HG02870 (cell line): ENCODE results near the gene AZU1.
"Not testable (repeated sequence)": the region's sequence is repeated elsewhere in the genome, so short reads cannot be mapped to it uniquely, and the experiment has no call there.

Experiments used
- ATAC-seq: cut with Tn5 transposase; IDR thresholded peaks from one replicate; pipeline ENCODE4 v1.9.1; 2021; ENCODE audit warnings: mild to moderate bottlenecking, moderate library complexity; ENCODE audit not compliant: unreplicated experiment

The AZU1 gene

GRCh38 chr19:824885-825284, 2.8 kb upstream of the AZU1 start:
- no peak for ATAC-seq

- no peak for ATAC-seq
Measured at GRCh38 chr19:825897-826644, 1.6 kb upstream of the AZU1 start.

GRCh38 chr19:827314-827709, 325 bp upstream of the AZU1 start:
- no peak for ATAC-seq

- ATAC-seq = no peak
Measured at GRCh38 chr19:829129-829758, 1.6 kb downstream of the AZU1 start.

- no peak for ATAC-seq
Measured at GRCh38 chr19:831407-832369, 4.1 kb downstream of the AZU1 start.

GRCh38 chr19:834216-834615, 6.6 kb downstream of the AZU1 start:
- no peak for ATAC-seq

- no peak for ATAC-seq
Measured at GRCh38 chr19:835210-835810, 7.7 kb downstream of the AZU1 start.

GRCh38 chr19:840519-841206, 13.0 kb downstream of the AZU1 start, which contains the start of gene PRTN3:
TSS of gene PRTN3 (plus strand) at chr19:840999. CDS start at chr19:841009, 10 bp downstream.
- no peak for ATAC-seq

- ATAC-seq = not testable (repeated sequence)
Measured at GRCh38 chr19:842802-843179, 15.2 kb downstream of the AZU1 start.

GRCh38 chr19:843180-843835, 15.7 kb downstream of the AZU1 start:
- ATAC-seq = no peak

GRCh38 chr19:843836-844545, 16.4 kb downstream of the AZU1 start:
- ATAC-seq = no peak

- ATAC-seq = no peak
Measured at GRCh38 chr19:844546-844971, 16.9 kb downstream of the AZU1 start.

- no peak for ATAC-seq
Measured at GRCh38 chr19:845707-846521, 18.3 kb downstream of the AZU1 start.

GRCh38 chr19:848386-848921, 20.8 kb downstream of the AZU1 start:
- no peak for ATAC-seq

- ATAC-seq = not testable (repeated sequence)
Measured at GRCh38 chr19:849195-849594, 21.6 kb downstream of the AZU1 start.

GRCh38 chr19:850221-850978, 22.8 kb downstream of the AZU1 start:
- ATAC-seq = no peak

- ATAC-seq = no peak
Measured at GRCh38 chr19:850979-851335, 23.3 kb downstream of the AZU1 start.
